ENCODE results near the gene MOBP. TPM values are rescaled to one million over a fixed set of nuclear protein-coding genes. Genes with fewer than 3 reads are reported as not detected.

The MOBP gene
- total and polyA plus RNA-seq, 9 of the 15 experiments (the other 6 are each of a cell fraction or from before 2014, with no cell fraction given) = 0.09 to 0.33 (median 0.11) TPM; not detected in 4

- H3K4me3 ChIP-seq = no peak overlapping the region
- H3K79me2 ChIP-seq (ENCODE audit: control insufficient read depth, insufficient read depth, low read length) = no peaks in the 10 kb centered on the region
- H3K9ac ChIP-seq (ENCODE audit: insufficient read depth in 1 of 2, low read depth in 2 of 2, low read length in 2 of 2) = no peak overlapping the region
- H4K20me1 ChIP-seq (replicated peaks; ENCODE audit: control insufficient read depth, insufficient read depth, low read length) = no peaks in the 10 kb centered on the region
- no TSS peak for BruUV-seq (replicated peaks)
- FAIRE-seq (no peak), DNase-seq (ENCODE audit: extremely low read depth in 1 of 4, low spot score in 3 of 4) (no peak), ATAC-seq (no peak)
- no peak overlapping the region for H3K4me2 ChIP-seq (ENCODE audit: insufficient read depth, low read length)
- CTCF ChIA-PET (ENCODE audit: low intra/inter-chr PET ratio) = no interaction called here
- WGBS (ENCODE audit: insufficient coverage, low coverage, missing lambda C conversion rate) = 0% methylated on average over 1 of the region's 1 CpG
- no peaks in the 10 kb centered on the region for H3K4me1 ChIP-seq (replicated peaks in 1 of 2; ENCODE audit: control insufficient read depth in 2 of 2, insufficient read depth in 2 of 2, low read length in 2 of 2)
- H3K27ac ChIP-seq (ENCODE audit: extremely low read depth, low read depth, low read length) = no peak overlapping the region
- H3K9me1 ChIP-seq (ENCODE audit: control insufficient read depth, insufficient read depth, low read length) = no peaks in the 10 kb centered on the region
- peaks cover 5 to 8% of the 10 kb centered on the region in 2 experiments; a peak in 3 of 5 replicates for H3K27me3 ChIP-seq (ENCODE audit: control insufficient read depth in 2 of 2, insufficient read depth in 2 of 2, low read length in 2 of 2)
- no peak for TF ChIP-seq SAFB (IDR thresholded peaks at IDR 0.05; ENCODE audit: borderline replicate concordance, low read depth, low read length)
- TF ChIP-seq, protein P1, sequence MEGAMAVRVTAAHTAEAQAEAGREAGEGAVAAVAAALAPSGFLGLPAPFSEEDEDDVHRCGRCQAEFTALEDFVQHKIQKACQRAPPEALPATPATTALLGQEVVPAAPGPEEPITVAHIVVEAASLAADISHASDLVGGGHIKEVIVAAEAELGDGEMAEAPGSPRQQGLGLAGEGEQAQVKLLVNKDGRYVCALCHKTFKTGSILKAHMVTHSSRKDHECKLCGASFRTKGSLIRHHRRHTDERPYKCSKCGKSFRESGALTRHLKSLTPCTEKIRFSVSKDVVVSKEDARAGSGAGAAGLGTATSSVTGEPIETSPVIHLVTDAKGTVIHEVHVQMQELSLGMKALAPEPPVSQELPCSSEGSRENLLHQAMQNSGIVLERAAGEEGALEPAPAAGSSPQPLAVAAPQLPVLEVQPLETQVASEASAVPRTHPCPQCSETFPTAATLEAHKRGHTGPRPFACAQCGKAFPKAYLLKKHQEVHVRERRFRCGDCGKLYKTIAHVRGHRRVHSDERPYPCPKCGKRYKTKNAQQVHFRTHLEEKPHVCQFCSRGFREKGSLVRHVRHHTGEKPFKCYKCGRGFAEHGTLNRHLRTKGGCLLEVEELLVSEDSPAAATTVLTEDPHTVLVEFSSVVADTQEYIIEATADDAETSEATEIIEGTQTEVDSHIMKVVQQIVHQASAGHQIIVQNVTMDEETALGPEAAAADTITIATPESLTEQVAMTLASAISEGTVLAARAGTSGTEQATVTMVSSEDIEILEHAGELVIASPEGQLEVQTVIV (CRISPR knock-in tag; IDR thresholded peaks at IDR 0.05; ENCODE audit: borderline replicate concordance) = no peak
- intact Hi-C loops (cut with micrococcal nuclease) = no loop called here
- in situ Hi-C loops (cut with MboI) = no loop called here
- H3K9me3 ChIP-seq (replicated peaks; ENCODE audit: control insufficient read depth, insufficient read depth, low read depth, low read length) = no peaks in the 10 kb centered on the region
- POLR2A ChIA-PET = interaction anchor here (0.6 to 1.0 kb wide), 2 partner anchors 30 to 1566 kb away, joined by 3 read pairs; no protein-coding TSS in a partner anchor
- no peaks in the 10 kb centered on the region for H3K36me3 ChIP-seq (ENCODE audit: control insufficient read depth, insufficient read depth, low read length)
- H2AFZ ChIP-seq (ENCODE audit: low read depth, low read length) = no peak overlapping the region
Observed at GRCh38 chr3:39478226-39478625, 10.7 kb downstream of the MOBP start.

Measured in K562 (cell line).